GM19035 (cell line): ENCODE data around the gene LRRK1.
"Not testable (repeated sequence)": the region's sequence is repeated elsewhere in the genome, so short reads cannot be mapped to it uniquely, and the experiment has no call there.

ENCODE experiments used
- ATAC-seq: cut with Tn5 transposase; IDR thresholded peaks from one replicate; pipeline ENCODE4 v1.9.1; 2021; ENCODE audit not compliant: unreplicated experiment

The LRRK1 gene

GRCh38 chr15:101066501-101067408 lies 147.6 kb downstream of the LRRK1 start:
- no peak for ATAC-seq

GRCh38 chr15:101067660-101068522 lies 148.7 kb downstream of the LRRK1 start:
- no peak for ATAC-seq

GRCh38 chr15:101068523-101068960 lies 149.4 kb downstream of the LRRK1 start:
- ATAC-seq = no peak

- ATAC-seq = no peak
Observed at GRCh38 chr15:101068961-101069653, 149.9 kb downstream of the LRRK1 start.

- ATAC-seq = no peak
Observed at GRCh38 chr15:101069654-101069973, 150.5 kb downstream of the LRRK1 start.

GRCh38 chr15:101070024-101070423 lies 150.9 kb downstream of the LRRK1 start:
- no peak for ATAC-seq

- ATAC-seq = no peak
Observed at GRCh38 chr15:101070502-101071273, 151.5 kb downstream of the LRRK1 start.

GRCh38 chr15:101071651-101072050 lies 152.5 kb downstream of the LRRK1 start:
- no peak for ATAC-seq

- ATAC-seq = not testable (repeated sequence)
Observed at GRCh38 chr15:101072235-101072634, 153.1 kb downstream of the LRRK1 start.

- ATAC-seq = not testable (repeated sequence)
Observed at GRCh38 chr15:101077806-101078668, 158.9 kb downstream of the LRRK1 start.

GRCh38 chr15:101078669-101079323 lies 159.6 kb downstream of the LRRK1 start:
- ATAC-seq = no peak

- ATAC-seq = no peak
Observed at GRCh38 chr15:101081900-101082299, 162.7 kb downstream of the LRRK1 start.

GRCh38 chr15:101083336-101084045 lies 164.3 kb downstream of the LRRK1 start:
- no peak for ATAC-seq

- ATAC-seq = no peak
Observed at GRCh38 chr15:101084801-101085200, 165.6 kb downstream of the LRRK1 start.

GRCh38 chr15:101085311-101085700 lies 166.1 kb downstream of the LRRK1 start:
- no peak for ATAC-seq

GRCh38 chr15:101086394-101087171 lies 167.4 kb downstream of the LRRK1 start:
- no peak for ATAC-seq

GRCh38 chr15:101087172-101087769 lies 168.1 kb downstream of the LRRK1 start:
- ATAC-seq = no peak
